Measurements from ENCODE around the gene PPP3CA. TPM values are rescaled to one million over a fixed set of nuclear protein-coding genes. Genes with fewer than 3 reads are reported as not detected.

PPP3CA gene
- total and polyA plus RNA-seq, 9 donors: 19.4 to 47.9 (median 37.9) TPM

- no peak for DNase-seq
- no peaks in the 10 kb centered on the region for H3K4me1 ChIP-seq (ENCODE audit: insufficient read depth)
- no peaks in the 10 kb centered on the region for H3K27me3 ChIP-seq
- no peak overlapping the region for H3K27ac ChIP-seq
- H3K4me3 ChIP-seq: no peak overlapping the region
- intact Hi-C loops (cut with DNase I): no loop called here
- TF ChIP-seq, protein P1, sequence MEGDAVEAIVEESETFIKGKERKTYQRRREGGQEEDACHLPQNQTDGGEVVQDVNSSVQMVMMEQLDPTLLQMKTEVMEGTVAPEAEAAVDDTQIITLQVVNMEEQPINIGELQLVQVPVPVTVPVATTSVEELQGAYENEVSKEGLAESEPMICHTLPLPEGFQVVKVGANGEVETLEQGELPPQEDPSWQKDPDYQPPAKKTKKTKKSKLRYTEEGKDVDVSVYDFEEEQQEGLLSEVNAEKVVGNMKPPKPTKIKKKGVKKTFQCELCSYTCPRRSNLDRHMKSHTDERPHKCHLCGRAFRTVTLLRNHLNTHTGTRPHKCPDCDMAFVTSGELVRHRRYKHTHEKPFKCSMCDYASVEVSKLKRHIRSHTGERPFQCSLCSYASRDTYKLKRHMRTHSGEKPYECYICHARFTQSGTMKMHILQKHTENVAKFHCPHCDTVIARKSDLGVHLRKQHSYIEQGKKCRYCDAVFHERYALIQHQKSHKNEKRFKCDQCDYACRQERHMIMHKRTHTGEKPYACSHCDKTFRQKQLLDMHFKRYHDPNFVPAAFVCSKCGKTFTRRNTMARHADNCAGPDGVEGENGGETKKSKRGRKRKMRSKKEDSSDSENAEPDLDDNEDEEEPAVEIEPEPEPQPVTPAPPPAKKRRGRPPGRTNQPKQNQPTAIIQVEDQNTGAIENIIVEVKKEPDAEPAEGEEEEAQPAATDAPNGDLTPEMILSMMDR (IDR thresholded peaks at IDR 0.05): no peak
- TF ChIP-seq EP300 (IDR thresholded peaks at IDR 0.05): no peak
- no peak for TF ChIP-seq POLR2A (IDR thresholded peaks at IDR 0.05)
- no peaks in the 10 kb centered on the region for H3K36me3 ChIP-seq
- no peaks in the 10 kb centered on the region for H3K9me3 ChIP-seq
- 44 to 47% (median 47%) methylated on average over 2 of the region's 2 CpGs for WGBS, 3 donors
Measured at GRCh38 chr4:101055392-101055791, 291.9 kb downstream of the PPP3CA start.

DNA sequence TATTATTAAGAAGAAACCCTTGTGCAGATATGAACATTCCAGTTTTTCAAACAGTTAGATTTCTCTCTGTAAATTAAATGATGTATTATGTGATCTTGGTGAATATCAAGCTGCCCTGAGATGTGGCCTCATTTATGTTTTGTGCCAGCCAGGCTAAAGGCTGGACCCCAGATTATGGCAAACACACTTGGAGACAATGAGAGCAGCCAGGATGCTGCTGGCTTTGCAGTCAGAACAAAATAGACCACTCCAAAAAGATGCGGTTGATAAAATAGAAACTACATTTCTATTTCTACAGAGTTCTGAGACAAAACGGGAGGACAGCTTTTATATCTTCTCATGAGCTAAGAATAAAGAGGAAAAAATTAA lies 296.5 kb downstream of the PPP3CA start:
- Histone ChIP-seq H3K9me3 (no peaks in the 10 kb centered on the region), H3K36me3 (no peaks in the 10 kb centered on the region), H3K27ac (no peak overlapping the region), H3K4me3 (no peak overlapping the region), H3K4me1 (ENCODE audit: insufficient read depth) (no peaks in the 10 kb centered on the region), H3K27me3 (no peaks in the 10 kb centered on the region)
- WGBS, 3 donors: 60 to 76% (median 64%) methylated on average over 2 of the region's 2 CpGs
- intact Hi-C loops (cut with DNase I): no loop called here
- no peak for DNase-seq
- TF ChIP-seq, protein P1 (IDR thresholded peaks at IDR 0.05): no peak
- no peak for TF ChIP-seq EP300 (IDR thresholded peaks at IDR 0.05)
- no peak for TF ChIP-seq POLR2A (IDR thresholded peaks at IDR 0.05)

- intact Hi-C loops (cut with DNase I): no loop called here
- H3K27ac ChIP-seq: no peak overlapping the region
Measured at GRCh38 chr4:101050088-101050836, 297.1 kb downstream of the PPP3CA start.

GRCh38 chr4:101049549-101050001 lies 297.8 kb downstream of the PPP3CA start:
- DNase-seq: no peak
- Histone ChIP-seq H3K27me3 (no peaks in the 10 kb centered on the region), H3K36me3 (no peaks in the 10 kb centered on the region), H3K4me3 (no peak overlapping the region), H3K4me1 (ENCODE audit: insufficient read depth) (no peaks in the 10 kb centered on the region), H3K9me3 (no peaks in the 10 kb centered on the region), H3K27ac (no peak overlapping the region)
- intact Hi-C loops (cut with DNase I): no loop called here
- WGBS, 3 donors: 77 to 86% (median 86%) methylated on average over 5 of the region's 5 CpGs
- no peak for TF ChIP-seq EP300 (IDR thresholded peaks at IDR 0.05)
- TF ChIP-seq POLR2A (IDR thresholded peaks at IDR 0.05): no peak
- TF ChIP-seq, protein P1 (IDR thresholded peaks at IDR 0.05): no peak

More at GRCh38 chr4:101050088-101050836, 297.1 kb downstream of the PPP3CA start:
- no peak for DNase-seq
- TF ChIP-seq EP300 (IDR thresholded peaks at IDR 0.05): no peak
- TF ChIP-seq POLR2A (IDR thresholded peaks at IDR 0.05): no peak
- TF ChIP-seq, protein P1 (IDR thresholded peaks at IDR 0.05): no peak
- H3K4me3 ChIP-seq: no peak overlapping the region
- WGBS, 3 donors: 82 to 84% (median 83%) methylated on average over 6 of the region's 6 CpGs
- no peaks in the 10 kb centered on the region for H3K4me1 ChIP-seq (ENCODE audit: insufficient read depth)
- H3K36me3 ChIP-seq: no peaks in the 10 kb centered on the region
- no peaks in the 10 kb centered on the region for H3K27me3 ChIP-seq
- no peaks in the 10 kb centered on the region for H3K9me3 ChIP-seq
